Neural crest cell (in vitro differentiated cells): ENCODE results near the gene PCDH1. TPM values are rescaled to one million over a fixed set of nuclear protein-coding genes. Genes with fewer than 3 reads are reported as not detected.

Experiments used
- DNase-seq: peaks from one replicate; pipeline ENCODE4 v3.0.0; 2021; ENCODE audit warnings: low read depth, mixed read lengths, low spot score
- H3K27ac Mint-ChIP-seq: one replicate; pipeline ENCODE4 v1.8.0; 2021; ENCODE audit warnings: mild to moderate bottlenecking, mixed read lengths; ENCODE audit not compliant: unreplicated experiment
- H3K27me3 Mint-ChIP-seq: 2 replicates; pipeline ENCODE4 v1.8.0; 2021; ENCODE audit warnings: low read depth, mild to moderate bottlenecking, mixed read lengths
- H3K36me3 Mint-ChIP-seq: 2 replicates; pipeline ENCODE4 v1.8.0; 2021; ENCODE audit warnings: low read depth, mild to moderate bottlenecking, mixed read lengths
- H3K4me1 Mint-ChIP-seq: 2 replicates; pipeline ENCODE4 v1.8.0; 2021; ENCODE audit warnings: mixed read lengths
- H3K4me3 Mint-ChIP-seq: one replicate; pipeline ENCODE4 v1.8.0; 2021; ENCODE audit warnings: mild to moderate bottlenecking, mixed read lengths
- H3K9me3 Mint-ChIP-seq: 2 replicates; pipeline ENCODE4 v1.8.0; 2021; ENCODE audit warnings: mixed read lengths
- total RNA-seq: library from RNA; stranded (reverse); gene quantifications from 2 replicates; pipeline ENCODE4 v1.2.1, GENCODE V29; 2021
- TF ChIP-seq, protein P1 (sequence below): fragments of 200-600 bp; sonication (generic); conservative IDR thresholded peaks from 2 replicates; pipeline ENCODE4 v1.5.0; 2021; ENCODE audit warnings: antibody characterized with exemption, mild to moderate bottlenecking

PCDH1 gene
- total RNA-seq, 1 donor from 2014 or later: 17.3 TPM

DNA sequence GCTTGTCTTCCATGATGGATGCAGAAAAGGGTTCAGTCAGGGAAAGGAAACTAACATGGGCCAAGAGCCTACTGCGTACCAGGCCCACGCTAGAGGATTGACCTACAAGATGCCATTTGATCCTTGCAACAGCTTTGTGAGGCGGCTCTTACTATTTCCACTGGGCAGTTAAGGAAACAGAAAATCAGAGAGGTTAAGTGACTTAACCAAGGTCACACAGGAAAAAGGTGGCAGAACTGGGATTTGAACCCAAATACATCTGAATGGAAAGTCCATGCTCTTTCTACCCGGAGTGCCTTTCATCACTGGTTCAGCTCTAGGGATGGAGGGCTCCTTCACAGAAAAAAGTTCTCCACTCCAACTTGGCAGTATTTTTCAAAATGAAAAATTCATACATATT is 50.0 kb downstream of the PCDH1 start:
- TF ChIP-seq, protein P1, sequence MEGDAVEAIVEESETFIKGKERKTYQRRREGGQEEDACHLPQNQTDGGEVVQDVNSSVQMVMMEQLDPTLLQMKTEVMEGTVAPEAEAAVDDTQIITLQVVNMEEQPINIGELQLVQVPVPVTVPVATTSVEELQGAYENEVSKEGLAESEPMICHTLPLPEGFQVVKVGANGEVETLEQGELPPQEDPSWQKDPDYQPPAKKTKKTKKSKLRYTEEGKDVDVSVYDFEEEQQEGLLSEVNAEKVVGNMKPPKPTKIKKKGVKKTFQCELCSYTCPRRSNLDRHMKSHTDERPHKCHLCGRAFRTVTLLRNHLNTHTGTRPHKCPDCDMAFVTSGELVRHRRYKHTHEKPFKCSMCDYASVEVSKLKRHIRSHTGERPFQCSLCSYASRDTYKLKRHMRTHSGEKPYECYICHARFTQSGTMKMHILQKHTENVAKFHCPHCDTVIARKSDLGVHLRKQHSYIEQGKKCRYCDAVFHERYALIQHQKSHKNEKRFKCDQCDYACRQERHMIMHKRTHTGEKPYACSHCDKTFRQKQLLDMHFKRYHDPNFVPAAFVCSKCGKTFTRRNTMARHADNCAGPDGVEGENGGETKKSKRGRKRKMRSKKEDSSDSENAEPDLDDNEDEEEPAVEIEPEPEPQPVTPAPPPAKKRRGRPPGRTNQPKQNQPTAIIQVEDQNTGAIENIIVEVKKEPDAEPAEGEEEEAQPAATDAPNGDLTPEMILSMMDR: no peak
- Mint-ChIP-seq H3K9me3 (no peaks in the 10 kb centered on the region), H3K36me3 (no peaks in the 10 kb centered on the region), H3K4me1 (peaks cover 22% of the 10 kb centered on the region), H3K4me3 (no peak overlapping the region), H3K27me3 (no peaks in the 10 kb centered on the region), H3K27ac (no peak overlapping the region)
- no peak for DNase-seq

GRCh38 chr5:141826674-141827073 is 51.5 kb downstream of the PCDH1 start:
- DNase-seq: no peak
- TF ChIP-seq, protein P1: no peak
- no peaks in the 10 kb centered on the region for H3K27me3 Mint-ChIP-seq
- no peak overlapping the region for H3K4me3 Mint-ChIP-seq
- peak overlapping the region; percentile 69 for H3K27ac Mint-ChIP-seq
- peaks cover 15% of the 10 kb centered on the region for H3K4me1 Mint-ChIP-seq
- no peaks in the 10 kb centered on the region for H3K36me3 Mint-ChIP-seq
- H3K9me3 Mint-ChIP-seq: no peaks in the 10 kb centered on the region

DNA sequence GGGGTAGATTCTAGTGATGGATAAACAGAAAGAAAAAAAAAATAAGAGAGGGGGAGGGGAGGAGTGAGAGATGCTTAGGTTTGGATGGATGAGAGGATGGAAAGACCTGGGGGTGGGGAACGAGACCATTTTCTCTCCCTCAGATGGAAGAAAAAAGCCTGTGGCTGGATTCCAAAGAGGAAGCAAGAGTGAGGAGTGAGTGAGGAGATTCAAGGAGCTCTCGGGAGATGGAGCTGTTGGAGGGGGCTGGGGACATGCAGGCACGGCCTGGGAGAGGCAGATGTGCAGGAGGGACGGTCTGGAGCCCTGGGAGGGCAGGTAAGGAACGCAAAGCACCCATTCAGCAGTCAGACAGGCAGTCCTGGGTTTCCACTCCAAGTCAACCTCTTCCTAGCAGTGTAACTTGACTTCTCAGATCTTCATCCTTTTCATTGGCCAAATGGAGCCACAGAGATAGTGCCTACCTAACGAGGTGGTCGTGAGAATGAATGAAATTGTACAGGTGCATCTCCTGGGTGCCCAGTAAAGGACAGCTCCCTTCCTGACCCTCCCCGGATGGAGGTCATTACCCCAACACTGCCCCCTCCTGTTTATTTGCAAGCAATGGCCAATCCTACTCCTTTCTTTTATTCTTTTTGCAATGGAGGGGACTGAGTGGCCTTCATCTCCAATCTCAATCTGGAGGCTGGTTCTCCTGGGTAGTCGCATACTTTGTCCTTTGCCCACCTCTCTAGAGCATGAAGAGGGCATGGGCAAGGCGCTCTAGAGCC is 52.2 kb downstream of the PCDH1 start:
- Mint-ChIP-seq H3K27ac (peak overlapping the region; percentile 69), H3K9me3 (no peaks in the 10 kb centered on the region), H3K4me3 (no peak overlapping the region), H3K27me3 (no peaks in the 10 kb centered on the region), H3K4me1 (peaks cover 20% of the 10 kb centered on the region), H3K36me3 (no peaks in the 10 kb centered on the region)
- no peak for DNase-seq
- TF ChIP-seq, protein P1: peak; percentile 42

- Mint-ChIP-seq H3K9me3 (no peaks in the 10 kb centered on the region), H3K27ac (peak overlapping the region; percentile 5), H3K27me3 (no peaks in the 10 kb centered on the region), H3K36me3 (no peaks in the 10 kb centered on the region), H3K4me1 (peaks cover 20% of the 10 kb centered on the region), H3K4me3 (no peak overlapping the region)
- TF ChIP-seq, protein P1: no peak
- no peak for DNase-seq
Observed at GRCh38 chr5:141825241-141825671, 53.0 kb downstream of the PCDH1 start.

DNA sequence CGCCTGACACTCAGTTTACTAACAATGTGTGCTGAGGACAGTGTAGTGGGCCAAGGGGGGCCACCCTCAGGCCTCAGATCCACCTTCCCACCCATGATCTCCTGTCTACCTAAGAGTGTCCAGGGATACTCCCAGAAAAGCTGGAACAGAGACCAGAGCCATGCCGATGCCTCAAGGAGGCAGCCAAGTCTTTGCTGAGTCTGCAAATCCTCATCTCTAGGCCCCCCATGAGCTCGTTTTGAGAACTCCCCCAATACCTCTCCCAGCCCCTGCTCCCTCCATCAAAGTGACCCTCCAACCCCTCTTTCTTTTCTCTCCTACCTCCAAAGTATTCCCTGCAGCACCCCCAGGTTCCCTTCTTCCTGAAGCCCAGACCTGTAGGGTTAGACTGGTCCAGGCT is 53.5 kb downstream of the PCDH1 start:
- no peak for DNase-seq
- Mint-ChIP-seq H3K9me3 (no peaks in the 10 kb centered on the region), H3K27ac (peak overlapping the region; percentile 5), H3K4me3 (no peak overlapping the region), H3K27me3 (no peaks in the 10 kb centered on the region), H3K4me1 (peaks cover 20% of the 10 kb centered on the region), H3K36me3 (no peaks in the 10 kb centered on the region)
- TF ChIP-seq, protein P1: no peak
